Endothelial cell of umbilical vein (primary cell): ENCODE data around the gene DGKD. TPM values are rescaled to one million over a fixed set of nuclear protein-coding genes. Genes with fewer than 3 reads are reported as not detected.

Experiments
- BruUV-seq: library from RNA; stranded (reverse); fragments of 400-500 nt; replicated peaks from 2 replicates; lab custom pipeline; 2021; lab: Mats Ljungman, UMichigan
- CTCF ChIA-PET: fragments of 300-600, 350-600 bp; sonication (Branson Sonifier 250); formaldehyde crosslinking; loops from one replicate; lab custom pipeline; 2021; ENCODE audit warnings: antibody characterized with exemption, inconsistent platforms; lab: Charles Lee
- POLR2A ChIA-PET: fragments of 300-600, 350-600 bp; sonication (Branson Sonifier 250); formaldehyde crosslinking; loops from one replicate; lab custom pipeline; 2021; ENCODE audit warnings: antibody characterized with exemption, inconsistent platforms; lab: Charles Lee
- DNase-seq: peaks from one replicate; pipeline ENCODE4 v3.0.0-alpha.2; 2011; ENCODE audit warnings: low read depth, low spot score
- FAIRE-seq: peaks from 2 replicates; lab custom pipeline; 2011; peaks lifted over from hg19 to GRCh38; lab: Jason Lieb, UNC
- H2AFZ ChIP-seq: 2 replicates; pipeline ENCODE4 v1.6.0; 2012; ENCODE audit warnings: low read depth, low read length, control low read depth, inconsistent platforms
- H3K27ac ChIP-seq: 2 replicates; pipeline ENCODE4 v1.5.1; 2011; ENCODE audit warnings: low read depth, mild to moderate bottlenecking, control low read depth, low read length, moderate library complexity; ENCODE audit not compliant: insufficient read depth
- H3K27me3 ChIP-seq, 2 experiments: 2 replicates each; pipeline versions ENCODE4 v1.6.0 to v1.6.1; 2011; ENCODE audit warnings: low read length in 2 of 2, mixed read lengths in 1 of 2; ENCODE audit not compliant: control insufficient read depth in 2 of 2, insufficient read depth in 2 of 2
- H3K36me3 ChIP-seq, 2 experiments: 2 replicates in 1 of 2; 3 replicates in 1 of 2; pipeline ENCODE4 v1.5.1; 2011; ENCODE audit warnings: low read length in 2 of 2, mild to moderate bottlenecking in 1 of 2, moderate library complexity in 1 of 2; ENCODE audit not compliant: control insufficient read depth in 2 of 2, insufficient read depth in 2 of 2; ENCODE audit errors: extremely low read depth in 1 of 2
- H3K4me1 ChIP-seq: 3 replicates; pipeline ENCODE4 v1.5.1; 2011; ENCODE audit warnings: mild to moderate bottlenecking, low read length; ENCODE audit not compliant: control insufficient read depth, insufficient read depth; ENCODE audit errors: extremely low read depth
- H3K4me2 ChIP-seq: 2 replicates; pipeline ENCODE4 v1.6.1; 2011; ENCODE audit warnings: low read length, control low read depth, mixed read lengths; ENCODE audit not compliant: insufficient read depth
- H3K4me3 ChIP-seq, 3 experiments: fragments of 200-600 bp in 1 of 3; sonication (generic), shearing (Covaris generic) in 1 of 3; replicated peaks in 1 of 3; 2 replicates each; pipeline ENCODE4 v1.5.1; 2011 to 2016; ENCODE audit warnings: control low read depth in 3 of 3, low read length in 3 of 3, mild to moderate bottlenecking in 2 of 3, inconsistent platforms in 1 of 3, low read depth in 1 of 3, moderate library complexity in 1 of 3; ENCODE audit not compliant: insufficient read depth in 1 of 3
- H3K79me2 ChIP-seq: 2 replicates; pipeline ENCODE4 v1.6.0; 2012; ENCODE audit warnings: low read length, inconsistent platforms; ENCODE audit not compliant: control insufficient read depth, insufficient read depth
- H3K9ac ChIP-seq: replicated peaks from 2 replicates; pipeline ENCODE3; 2011; ENCODE audit warnings: low read length, control low read depth; ENCODE audit not compliant: insufficient read depth; ENCODE audit errors: extremely low read depth
- H3K9me1 ChIP-seq: replicated peaks from 3 replicates; pipeline ENCODE4 v1.6.0; 2011; ENCODE audit warnings: mild to moderate bottlenecking, low read length; ENCODE audit not compliant: control insufficient read depth, insufficient read depth; ENCODE audit errors: extremely low read depth
- H3K9me3 ChIP-seq: replicated peaks from 2 replicates; pipeline ENCODE4 v1.5.1; 2012; ENCODE audit warnings: low read length, inconsistent platforms; ENCODE audit not compliant: control insufficient read depth, insufficient read depth
- H4K20me1 ChIP-seq: replicated peaks from 2 replicates; pipeline ENCODE3; 2011; ENCODE audit warnings: mild to moderate bottlenecking, low read length; ENCODE audit not compliant: control insufficient read depth, insufficient read depth; ENCODE audit errors: extremely low read depth
- EZH2 ChIP-seq: IDR thresholded peaks from 2 replicates; pipeline ENCODE4 v1.6.1; 2012; ENCODE audit warnings: borderline replicate concordance, low read depth, mild to moderate bottlenecking, moderate library complexity, low read length, inconsistent platforms; ENCODE audit not compliant: severe bottlenecking
- FOS ChIP-seq: IDR thresholded peaks from 2 replicates; pipeline ENCODE4 v1.6.1; 2011; ENCODE audit warnings: mild to moderate bottlenecking, low read length, moderate library complexity, borderline replicate concordance; ENCODE audit not compliant: insufficient read depth
- GATA2 ChIP-seq: IDR thresholded peaks from 2 replicates; pipeline ENCODE4 v1.7.0; 2011; ENCODE audit warnings: low read depth, mild to moderate bottlenecking, moderate library complexity, mixed read lengths, low read length; ENCODE audit not compliant: insufficient read length, insufficient read depth
- JUN ChIP-seq: IDR thresholded peaks from 2 replicates; pipeline ENCODE4 v1.6.1; 2011; ENCODE audit warnings: borderline replicate concordance, low read depth; ENCODE audit not compliant: insufficient read length, insufficient read depth
- MAX ChIP-seq: IDR thresholded peaks from 2 replicates; pipeline ENCODE4 v1.6.1; 2011; ENCODE audit not compliant: insufficient read depth, insufficient read length
- MYC ChIP-seq: IDR thresholded peaks from one replicate; pipeline ENCODE4 v1.6.1; 2011; ENCODE audit warnings: mild to moderate bottlenecking, low read depth, low read length
- POLR2A ChIP-seq: IDR thresholded peaks from 2 replicates; pipeline ENCODE4 v1.6.1; 2012; ENCODE audit warnings: low read depth, mild to moderate bottlenecking, control low read depth, low read length
- POLR2AphosphoS5 ChIP-seq: IDR thresholded peaks from 2 replicates; pipeline ENCODE4 v1.6.1; 2012; ENCODE audit warnings: low read depth, mild to moderate bottlenecking, control low read depth, low read length, moderate library complexity; ENCODE audit not compliant: insufficient read depth
- dilution Hi-C: fragments of 300-500 bp; cut with MboI; formaldehyde crosslinking; loops from one replicate; pipeline ENCODE4 v1.15.0; 2019; ENCODE audit warnings: low sequenced_read_pairs; ENCODE audit not compliant: extremely low pct_ligation_motif_present
- intact Hi-C: fragments of 100-400 bp; cut with micrococcal nuclease; formaldehyde crosslinking; loops from one replicate; pipeline ENCODE4 v1.10.0; 2022
- polyA plus RNA-seq, 4 experiments: library from polyadenylated mRNA; depleted of rRNA in 3 of 4; stranded (reverse) in 3 of 4; unstranded in 1 of 4; fragments of >200 nt; gene quantifications; 2 replicates each; pipeline versions ENCODE4 v1.2.1 to v1.2.3, GENCODE V29; 2011 to 2012; ENCODE audit warnings: missing spikeins in 1 of 4
- total RNA-seq: library from RNA; stranded (reverse); gene quantifications from 2 replicates; pipeline ENCODE4 v1.2.3, GENCODE V29; 2021
- TF ChIP-seq, protein P1 (sequence below), 2 donors: IDR thresholded peaks; 1 replicate in 1 of 2; 2 replicates in 1 of 2; pipeline ENCODE4 v1.5.1; 2011; ENCODE audit warnings: low read length in 2 of 2, mild to moderate bottlenecking in 2 of 2, moderate library complexity in 2 of 2, control low read depth in 1 of 2, inconsistent platforms in 1 of 2, low read depth in 1 of 2; ENCODE audit not compliant: insufficient read depth in 1 of 2; ENCODE audit errors: extremely low read depth in 1 of 2

Gene DGKD
- total and polyA plus RNA-seq, 2 donors (not counting 3 experiments of a cell fraction or from before 2014, with no cell fraction given) = 10.8 to 36.6 TPM

GRCh38 chr2:233453111-233453915, 99.0 kb downstream of the DGKD start:
- dilution Hi-C loops (no loop called here), intact Hi-C loops (no loop called here)
- Histone ChIP-seq H3K27ac (no peak overlapping the region), H4K20me1 (no peaks in the 10 kb centered on the region), H3K79me2 (no peaks in the 10 kb centered on the region), H3K36me3 (peaks cover 0 to 14% of the 10 kb centered on the region in 2 experiments), H3K4me1 (no peaks in the 10 kb centered on the region), H3K27me3 (no peaks in the 10 kb centered on the region), H2AFZ (no peak overlapping the region), H3K9me1 (no peaks in the 10 kb centered on the region), H3K9me3 (no peaks in the 10 kb centered on the region), H3K9ac (no peak overlapping the region), H3K4me3 (no peak overlapping the region), H3K4me2 (no peak overlapping the region)
- ChIA-PET POLR2A (no interaction called here), CTCF (interaction anchor here (1.5 to 2.6 kb wide), 2 partner anchors 258 to 379 kb away, joined by 3 to 7 read pairs; no protein-coding TSS in a partner anchor)
- TF ChIP-seq MAX = no peak
- no peak for TF ChIP-seq GATA2
- TF ChIP-seq POLR2A = no peak
- TF ChIP-seq POLR2AphosphoS5 = no peak
- TF ChIP-seq MYC = no peak
- no peak for TF ChIP-seq JUN
- TF ChIP-seq, protein P1, sequence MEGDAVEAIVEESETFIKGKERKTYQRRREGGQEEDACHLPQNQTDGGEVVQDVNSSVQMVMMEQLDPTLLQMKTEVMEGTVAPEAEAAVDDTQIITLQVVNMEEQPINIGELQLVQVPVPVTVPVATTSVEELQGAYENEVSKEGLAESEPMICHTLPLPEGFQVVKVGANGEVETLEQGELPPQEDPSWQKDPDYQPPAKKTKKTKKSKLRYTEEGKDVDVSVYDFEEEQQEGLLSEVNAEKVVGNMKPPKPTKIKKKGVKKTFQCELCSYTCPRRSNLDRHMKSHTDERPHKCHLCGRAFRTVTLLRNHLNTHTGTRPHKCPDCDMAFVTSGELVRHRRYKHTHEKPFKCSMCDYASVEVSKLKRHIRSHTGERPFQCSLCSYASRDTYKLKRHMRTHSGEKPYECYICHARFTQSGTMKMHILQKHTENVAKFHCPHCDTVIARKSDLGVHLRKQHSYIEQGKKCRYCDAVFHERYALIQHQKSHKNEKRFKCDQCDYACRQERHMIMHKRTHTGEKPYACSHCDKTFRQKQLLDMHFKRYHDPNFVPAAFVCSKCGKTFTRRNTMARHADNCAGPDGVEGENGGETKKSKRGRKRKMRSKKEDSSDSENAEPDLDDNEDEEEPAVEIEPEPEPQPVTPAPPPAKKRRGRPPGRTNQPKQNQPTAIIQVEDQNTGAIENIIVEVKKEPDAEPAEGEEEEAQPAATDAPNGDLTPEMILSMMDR (IDR thresholded peaks at IDR 0.05; ENCODE audit: extremely low read depth in 1 of 2, insufficient read depth in 1 of 2, low read depth in 1 of 2, low read length in 2 of 2) = no peak
- TF ChIP-seq EZH2 = no peak
- TF ChIP-seq FOS = no peak
- DNase-seq (no peak), FAIRE-seq (no peak)
- no TSS peak for BruUV-seq
